GM21576 (cell line): ENCODE measurements around the gene MFSD12.

Source experiments
- ATAC-seq: cut with Tn5 transposase; IDR thresholded peaks from one replicate; pipeline ENCODE4 v1.9.1; 2021; ENCODE audit warnings: mild to moderate bottlenecking, moderate library complexity; ENCODE audit not compliant: unreplicated experiment

Gene MFSD12

DNA sequence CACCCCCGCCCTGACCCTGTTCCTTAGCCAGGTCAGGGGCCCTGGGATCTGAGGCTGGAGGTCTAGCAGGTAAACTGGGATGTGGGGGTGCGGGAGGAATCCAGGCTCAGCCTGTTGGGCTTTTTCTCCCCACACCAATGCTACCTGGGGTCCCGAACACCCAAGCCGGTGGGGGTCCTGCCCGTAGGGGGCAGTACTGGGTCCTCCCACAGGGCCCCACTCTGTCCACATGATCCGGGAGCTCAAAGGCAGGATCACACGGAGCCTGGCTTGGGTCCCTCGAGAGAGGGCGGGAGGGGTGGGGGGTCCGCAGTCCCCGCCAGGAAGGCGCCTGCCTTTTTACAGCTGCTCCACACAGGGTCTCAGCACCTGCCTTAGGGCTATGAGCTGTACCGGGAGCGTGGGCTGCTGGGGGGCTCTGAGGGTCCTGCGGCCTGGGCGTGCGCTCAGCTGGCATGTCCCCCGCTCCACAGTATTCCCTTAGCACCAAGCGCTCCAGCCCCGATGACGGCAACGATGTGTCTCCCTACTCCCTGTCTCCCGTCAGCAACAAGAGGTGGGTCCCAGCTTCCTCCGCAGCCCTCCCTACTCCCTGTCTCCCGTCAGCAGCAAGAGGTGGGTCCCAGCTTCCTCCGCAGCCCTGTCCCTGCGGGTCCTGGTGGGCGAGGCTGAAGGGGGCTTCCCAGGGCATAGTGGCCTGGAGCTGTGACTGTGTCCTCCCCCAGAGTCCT lies 30.7 kb downstream of the MFSD12 start:
- no peak for ATAC-seq

- no peak for ATAC-seq
These were observed 32.4 kb downstream of the MFSD12 start for GRCh38 chr19:3524904-3525451.

- ATAC-seq, result no peak
These were observed 33.1 kb downstream of the MFSD12 start for GRCh38 chr19:3524078-3524842.

- no peak for ATAC-seq
These were observed 33.9 kb downstream of the MFSD12 start for GRCh38 chr19:3523361-3524077.

DNA sequence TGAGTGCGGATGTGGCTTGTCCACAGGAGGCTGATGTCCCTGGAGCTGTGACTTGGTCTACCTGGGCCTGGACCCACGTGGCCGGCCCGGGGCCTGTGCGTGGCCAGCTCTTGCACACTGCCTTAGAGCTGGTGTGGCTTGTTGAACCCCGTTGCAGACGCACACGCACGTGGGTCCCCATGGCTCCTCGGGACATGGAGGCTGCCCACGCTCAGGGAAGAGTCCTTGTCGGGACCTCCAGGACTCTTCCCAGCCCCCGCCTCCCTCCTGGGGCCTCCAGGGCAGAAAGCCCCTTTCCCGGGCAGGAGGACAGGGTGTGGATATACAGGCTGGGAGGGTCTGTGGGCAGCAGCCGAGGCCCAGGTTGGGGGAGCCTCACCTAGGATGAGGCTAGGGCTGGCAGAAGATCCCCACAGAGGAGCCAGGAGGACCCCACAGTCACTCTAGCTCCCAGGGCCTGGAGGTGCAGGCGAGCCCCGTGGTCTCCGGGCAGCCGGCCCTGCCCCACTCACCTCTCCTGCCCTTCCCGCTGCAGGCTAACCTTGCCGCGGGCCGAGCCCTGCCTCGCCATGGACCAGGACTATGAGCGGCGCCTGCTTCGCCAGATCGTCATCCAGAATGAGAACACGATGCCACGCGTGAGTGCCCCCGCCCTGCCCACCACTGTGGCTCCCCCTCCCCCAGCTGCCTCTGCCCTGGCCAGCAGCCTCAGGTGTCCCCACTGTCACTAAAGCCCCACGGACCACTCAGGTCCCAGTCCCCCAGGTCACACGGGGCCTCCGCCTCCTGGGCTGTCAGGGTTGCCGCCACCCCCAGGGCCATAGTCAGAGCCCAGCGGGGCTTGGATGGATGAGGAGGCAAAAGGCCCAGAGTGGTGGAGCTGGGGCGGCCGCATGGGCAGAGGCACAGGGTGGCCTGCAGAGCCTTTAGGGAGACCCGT lies 34.7 kb downstream of the MFSD12 start:
- ATAC-seq, result no peak

DNA sequence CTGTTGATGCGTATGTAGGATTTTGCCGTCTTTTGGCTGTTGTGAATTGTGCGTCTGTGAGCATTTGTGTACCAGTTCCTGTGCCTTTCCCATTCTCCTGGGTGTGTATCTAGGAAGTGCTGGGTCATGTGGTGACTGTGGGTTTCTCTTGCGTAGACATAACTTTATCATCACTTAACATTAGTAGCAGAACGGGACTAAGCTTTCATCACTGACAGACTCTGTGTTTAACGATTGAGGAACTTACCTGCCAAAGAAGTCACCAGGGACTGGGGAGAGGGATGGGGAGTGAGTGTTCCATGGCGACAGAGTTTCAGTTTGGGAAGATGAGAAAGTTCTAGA lies 36.3 kb downstream of the MFSD12 start:
- ATAC-seq, result no peak

DNA sequence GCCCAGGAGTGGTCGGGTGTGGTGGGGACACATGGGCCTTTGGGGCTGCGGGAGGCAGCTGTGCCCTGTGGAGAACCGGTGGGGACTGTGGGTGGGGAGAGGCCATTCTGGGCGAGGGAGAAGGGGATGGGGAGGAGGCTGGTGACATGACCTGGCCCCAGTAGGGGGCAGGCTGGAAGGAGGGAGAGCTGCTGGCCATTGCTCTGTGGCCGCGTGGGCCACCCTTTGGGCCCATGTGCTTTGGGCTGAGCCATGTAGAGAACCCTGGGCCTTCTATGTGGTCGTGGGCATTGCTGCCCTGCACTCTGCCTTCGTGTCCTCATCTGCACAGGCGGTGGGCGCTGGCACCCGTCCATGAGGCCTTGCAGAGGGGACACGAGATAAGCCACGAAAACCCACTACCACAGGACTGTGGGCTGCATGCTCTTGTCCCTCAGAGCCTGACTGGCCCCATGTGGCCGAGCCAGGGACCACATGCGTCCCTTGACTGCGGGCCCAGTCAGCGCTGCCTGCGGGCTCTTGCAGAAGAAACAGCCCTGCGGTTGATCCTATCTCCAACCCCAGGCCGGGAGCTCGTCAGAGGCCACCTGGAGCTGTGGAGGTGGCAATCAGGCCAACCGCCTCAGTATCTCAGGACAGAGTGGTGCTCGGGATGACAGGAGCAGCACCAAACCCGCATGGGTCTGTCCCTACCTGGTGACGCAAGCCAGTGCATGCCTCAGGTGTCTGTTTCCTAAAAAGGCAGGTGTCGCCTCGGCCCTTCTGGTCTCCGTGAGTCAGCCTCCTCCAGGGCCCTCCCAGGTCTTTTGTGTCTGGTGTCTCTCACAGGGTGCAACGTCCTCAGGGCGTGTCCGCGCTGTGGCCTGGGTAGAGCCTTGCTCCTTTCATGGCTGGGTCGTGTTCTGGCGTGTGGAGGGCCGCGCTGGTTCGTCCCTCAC lies 37.0 kb downstream of the MFSD12 start:
- no peak for ATAC-seq

GRCh38 chr19:3519126-3519525 lies 38.3 kb downstream of the MFSD12 start:
- ATAC-seq, result no peak

DNA sequence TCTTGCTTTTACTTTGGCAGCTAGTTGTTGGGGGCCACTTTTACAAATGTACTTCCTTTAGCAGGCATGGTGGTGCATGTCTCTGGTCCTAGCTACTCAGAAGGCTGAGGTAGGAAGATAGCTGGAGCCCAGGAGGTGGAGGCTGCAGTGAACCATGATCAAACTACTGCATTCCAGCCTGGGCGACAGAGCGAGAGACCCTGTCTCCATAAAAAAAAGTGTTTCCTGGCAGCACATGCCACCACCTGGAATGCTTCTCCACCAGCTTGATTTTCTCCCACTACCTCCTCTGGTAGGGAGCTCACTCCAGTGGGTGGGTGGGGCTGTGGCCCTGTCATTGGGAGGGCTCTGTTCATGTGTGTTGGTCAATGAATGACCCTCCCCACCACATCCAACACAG lies 38.7 kb downstream of the MFSD12 start:
- no peak for ATAC-seq

- no peak for ATAC-seq
These were observed 39.1 kb downstream of the MFSD12 start for GRCh38 chr19:3518255-3518654.

DNA sequence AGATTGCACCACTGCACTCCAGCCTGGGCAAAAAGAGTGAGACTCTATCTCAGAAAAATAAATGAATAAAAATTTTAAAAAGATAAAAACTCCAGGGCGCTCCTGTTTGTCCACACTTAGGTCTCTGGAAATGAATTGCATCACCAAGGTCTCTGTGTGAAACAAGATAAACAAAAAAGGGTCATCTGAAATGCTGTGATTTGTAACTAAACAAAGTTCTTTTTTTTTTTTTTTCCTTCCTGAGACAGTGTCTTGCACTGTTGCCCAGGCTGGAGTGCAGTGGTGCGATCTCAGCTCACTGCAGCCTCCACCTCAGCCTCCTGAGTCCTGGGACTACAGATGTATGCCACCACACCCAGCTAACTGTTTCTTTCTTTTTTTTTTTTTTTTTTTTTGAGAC lies 39.7 kb downstream of the MFSD12 start:
- no peak for ATAC-seq

- no peak for ATAC-seq
These were observed 40.6 kb downstream of the MFSD12 start for GRCh38 chr19:3516675-3517207.

DNA sequence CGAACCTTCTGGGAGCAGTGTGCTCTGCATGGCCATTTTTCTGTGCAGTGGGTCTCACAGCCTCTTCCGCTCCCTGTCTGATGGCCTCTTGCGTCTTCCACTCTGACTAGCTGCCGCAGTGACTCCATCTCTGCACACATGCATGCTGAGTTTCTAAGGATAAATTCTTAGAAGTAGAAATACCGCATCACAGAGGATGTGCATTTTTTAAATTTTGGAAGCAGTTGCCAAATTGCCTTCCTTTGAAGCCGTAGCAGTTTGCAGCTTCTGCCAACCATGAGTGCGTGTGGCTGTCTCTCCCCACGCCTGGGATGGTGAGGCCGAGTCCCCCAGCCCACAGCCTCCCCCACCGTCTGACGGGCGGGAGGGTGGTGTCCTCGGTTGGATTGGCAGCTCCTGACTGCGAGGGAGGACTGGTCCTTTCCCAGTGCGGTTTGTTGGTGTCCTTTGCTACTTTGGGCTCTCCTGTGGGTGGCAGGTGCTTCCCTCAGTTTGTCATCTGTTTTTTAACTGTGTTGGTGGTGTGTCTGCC lies 41.4 kb downstream of the MFSD12 start:
- ATAC-seq, result no peak

- ATAC-seq, result no peak
These were observed 42.5 kb downstream of the MFSD12 start for GRCh38 chr19:3514930-3515329.

DNA sequence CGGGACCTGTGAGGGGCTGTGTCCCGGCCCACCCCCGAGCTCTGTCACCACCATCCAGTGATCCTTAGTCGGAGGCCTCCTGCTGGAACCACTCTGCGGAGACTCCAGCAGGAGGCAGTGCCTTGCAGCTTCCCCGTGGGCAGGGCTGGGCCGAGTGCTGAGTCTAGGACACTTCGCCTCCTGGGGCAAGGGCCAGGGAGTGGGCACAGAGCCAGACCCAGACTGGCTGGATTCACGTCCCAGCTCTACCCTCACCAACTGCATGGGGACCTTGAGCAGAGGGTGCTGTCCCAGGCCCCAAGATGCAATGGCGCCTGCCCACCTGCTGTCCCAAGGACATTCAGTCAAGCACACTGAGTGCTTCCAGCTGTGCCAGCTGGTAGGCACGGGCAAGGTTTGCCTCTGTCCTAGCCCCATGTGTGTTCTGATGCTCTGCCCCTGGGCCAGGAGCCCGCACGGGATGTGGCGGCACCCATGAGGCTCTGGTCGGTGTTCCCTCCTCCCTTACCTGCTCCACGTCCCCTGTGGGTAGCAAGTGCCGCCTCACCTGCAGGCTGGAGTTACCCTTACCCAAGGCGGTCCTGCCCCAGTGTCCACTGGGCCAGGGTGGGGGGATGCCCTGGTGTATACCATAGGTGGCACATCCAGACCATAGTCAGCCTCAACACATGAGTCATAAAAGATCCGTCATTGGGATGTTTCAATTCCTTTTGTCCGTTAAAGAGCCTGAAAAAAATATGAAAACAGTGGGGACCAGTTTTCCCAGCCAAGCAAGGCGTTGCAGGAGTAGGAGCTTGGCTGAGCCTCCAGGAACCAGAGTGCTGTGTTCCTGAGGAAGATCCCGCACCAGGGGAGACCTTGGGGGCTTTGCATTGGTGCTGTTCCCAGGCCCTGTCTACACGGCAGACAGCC lies 43.9 kb downstream of the MFSD12 start:
- no peak for ATAC-seq

GRCh38 chr19:3512562-3513228 lies 44.7 kb downstream of the MFSD12 start:
- ATAC-seq, result no peak

DNA sequence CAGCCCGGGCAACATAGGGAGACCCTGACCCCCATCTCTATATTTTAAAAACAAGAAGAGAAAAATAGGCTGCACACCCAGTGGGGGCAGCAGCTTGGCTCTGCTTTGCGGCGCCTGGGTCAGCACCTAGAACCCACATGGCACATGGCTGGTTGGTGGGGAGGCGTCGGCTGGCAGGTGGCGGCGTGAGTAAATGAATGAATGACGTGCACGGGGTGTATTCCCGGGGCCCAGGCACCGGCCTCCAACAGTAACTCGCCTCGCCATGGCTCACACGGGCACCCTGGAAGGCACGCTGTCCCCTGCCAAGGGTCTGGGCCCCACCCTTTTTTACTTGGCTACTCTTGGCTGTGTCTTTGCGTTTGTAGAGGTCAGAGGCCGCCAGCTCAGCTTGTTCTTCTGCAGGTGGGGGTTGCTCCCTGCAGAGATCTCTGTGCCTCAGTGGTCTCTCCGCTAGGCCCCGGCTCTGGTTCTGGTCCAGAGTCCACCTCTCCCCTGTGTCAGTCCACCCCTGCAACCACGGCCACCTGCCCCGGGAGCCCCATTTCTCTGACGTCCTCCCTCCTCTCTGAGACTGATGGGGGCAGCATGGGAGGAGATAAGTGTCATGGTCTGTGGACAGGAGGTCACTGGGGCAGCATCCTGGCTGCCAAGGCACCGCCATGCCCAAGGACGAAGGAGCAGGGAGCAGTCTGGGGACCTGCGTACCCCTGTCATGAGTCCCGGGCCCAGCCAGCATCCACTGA lies 45.7 kb downstream of the MFSD12 start:
- no peak for ATAC-seq
